ENCODE data around the gene PLEKHG4B. TPM values are rescaled to one million over a fixed set of nuclear protein-coding genes. Genes with fewer than 3 reads are reported as not detected.

Gene PLEKHG4B
- total RNA-seq, 1 experiment from 2014 or later: 0.28 TPM

- no peak overlapping the region for H3K27ac ChIP-seq (ENCODE audit: low read depth, low read length, poor library complexity, severe bottlenecking)
- BruUV-seq (replicated peaks): no TSS peak
- DNase-seq (ENCODE audit: low spot score): peak; percentile 40
- TF ChIP-seq CTCF (conservative IDR thresholded peaks at IDR 0.05; ENCODE audit: low read depth, low read length) (peak; percentile 55; the same call in 1 of the 2 replicates), EZH2 (IDR thresholded peaks at IDR 0.05; ENCODE audit: borderline replicate concordance, low read depth, low read length, poor library complexity, severe bottlenecking) (no peak)
- ChIA-PET CTCF (no interaction called here), POLR2A (ENCODE audit: low non-redundant PET) (no interaction called here)
- no peaks in the 10 kb centered on the region for H3K9me3 ChIP-seq (ENCODE audit: low read depth, low read length, poor library complexity, severe bottlenecking)
- H3K4me1 ChIP-seq (ENCODE audit: insufficient read depth, low read length, poor library complexity, severe bottlenecking): no peaks in the 10 kb centered on the region
- no peaks in the 10 kb centered on the region for H3K36me3 ChIP-seq (ENCODE audit: insufficient read depth, low read length, poor library complexity, severe bottlenecking)
- no peak overlapping the region for H3K4me3 ChIP-seq (ENCODE audit: low read depth, low read length, poor library complexity, severe bottlenecking)
- intact Hi-C loops (cut with micrococcal nuclease; ENCODE audit: unreplicated experiment): no loop called here
- peaks cover 78% of the 10 kb centered on the region for H3K27me3 ChIP-seq (replicated peaks; ENCODE audit: insufficient read depth, low read depth, low read length, poor library complexity)
These were observed 13.8 kb upstream of the PLEKHG4B start for GRCh38 chr5:77957-78804.

- H3K4me1 ChIP-seq (ENCODE audit: insufficient read depth, low read length, poor library complexity, severe bottlenecking): no peaks in the 10 kb centered on the region
- CTCF ChIA-PET: no interaction called here
These were observed 13.2 kb upstream of the PLEKHG4B start for GRCh38 chr5:78805-79149.

DNA sequence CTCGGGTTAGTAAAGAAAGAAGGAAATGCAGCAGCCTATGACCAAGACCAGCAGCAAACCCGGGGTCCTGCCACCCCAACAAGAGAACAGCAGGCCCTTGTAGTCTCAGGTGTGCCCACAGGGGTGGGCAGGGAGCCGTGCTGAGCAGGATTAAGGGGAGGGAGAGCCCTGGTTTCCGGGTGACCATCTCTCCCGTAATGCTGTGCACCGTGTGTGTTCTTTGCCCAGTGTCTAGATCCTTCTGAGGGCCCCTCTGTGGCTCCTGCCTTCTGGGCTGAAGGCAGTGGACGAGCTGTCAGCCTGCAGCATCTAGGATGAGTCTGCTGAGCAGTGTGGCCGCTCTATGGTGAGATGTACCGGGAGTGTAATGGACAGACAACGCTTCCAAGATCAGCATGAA, 12.7 kb upstream of the PLEKHG4B start:
- intact Hi-C loops (cut with micrococcal nuclease; ENCODE audit: unreplicated experiment): no loop called here

More at GRCh38 chr5:78805-79149, 13.2 kb upstream of the PLEKHG4B start:
- Histone ChIP-seq H3K27me3 (replicated peaks; ENCODE audit: insufficient read depth, low read depth, low read length, poor library complexity) (peaks cover 78% of the 10 kb centered on the region), H3K27ac (ENCODE audit: low read depth, low read length, poor library complexity, severe bottlenecking) (no peak overlapping the region), H3K4me3 (ENCODE audit: low read depth, low read length, poor library complexity, severe bottlenecking) (no peak overlapping the region), H3K9me3 (ENCODE audit: low read depth, low read length, poor library complexity, severe bottlenecking) (no peaks in the 10 kb centered on the region), H3K36me3 (ENCODE audit: insufficient read depth, low read length, poor library complexity, severe bottlenecking) (no peaks in the 10 kb centered on the region)
- POLR2A ChIA-PET (ENCODE audit: low non-redundant PET): no interaction called here
- no peak for DNase-seq (ENCODE audit: low spot score)
- intact Hi-C loops (cut with micrococcal nuclease; ENCODE audit: unreplicated experiment): no loop called here
- TF ChIP-seq EZH2 (IDR thresholded peaks at IDR 0.05; ENCODE audit: borderline replicate concordance, low read depth, low read length, poor library complexity, severe bottlenecking) (no peak), CTCF (conservative IDR thresholded peaks at IDR 0.05; ENCODE audit: low read depth, low read length) (no peak)
- BruUV-seq (replicated peaks): no TSS peak

More for the DNA sequence above, 12.7 kb upstream of the PLEKHG4B start:
- H3K4me1 ChIP-seq (ENCODE audit: insufficient read depth, low read length, poor library complexity, severe bottlenecking): no peaks in the 10 kb centered on the region
- H3K4me3 ChIP-seq (ENCODE audit: low read depth, low read length, poor library complexity, severe bottlenecking): no peak overlapping the region
- peaks cover 75% of the 10 kb centered on the region for H3K27me3 ChIP-seq (replicated peaks; ENCODE audit: insufficient read depth, low read depth, low read length, poor library complexity)
- H3K36me3 ChIP-seq (ENCODE audit: insufficient read depth, low read length, poor library complexity, severe bottlenecking): no peaks in the 10 kb centered on the region
- ChIA-PET CTCF (no interaction called here), POLR2A (ENCODE audit: low non-redundant PET) (no interaction called here)
- DNase-seq (ENCODE audit: low spot score): no peak
- BruUV-seq (replicated peaks): no TSS peak
- no peaks in the 10 kb centered on the region for H3K9me3 ChIP-seq (ENCODE audit: low read depth, low read length, poor library complexity, severe bottlenecking)
- H3K27ac ChIP-seq (ENCODE audit: low read depth, low read length, poor library complexity, severe bottlenecking): no peak overlapping the region
- no peak for TF ChIP-seq CTCF (conservative IDR thresholded peaks at IDR 0.05; ENCODE audit: low read depth, low read length)
- TF ChIP-seq EZH2 (IDR thresholded peaks at IDR 0.05; ENCODE audit: borderline replicate concordance, low read depth, low read length, poor library complexity, severe bottlenecking): no peak

Measured in A673 (cell line).